ENCODE measurements around the gene DENND2C. TPM values are rescaled to one million over a fixed set of nuclear protein-coding genes. Genes with fewer than 3 reads are reported as not detected.

DENND2C gene
- total RNA-seq, 1 donor from 2014 or later = 0.81 TPM

DNA sequence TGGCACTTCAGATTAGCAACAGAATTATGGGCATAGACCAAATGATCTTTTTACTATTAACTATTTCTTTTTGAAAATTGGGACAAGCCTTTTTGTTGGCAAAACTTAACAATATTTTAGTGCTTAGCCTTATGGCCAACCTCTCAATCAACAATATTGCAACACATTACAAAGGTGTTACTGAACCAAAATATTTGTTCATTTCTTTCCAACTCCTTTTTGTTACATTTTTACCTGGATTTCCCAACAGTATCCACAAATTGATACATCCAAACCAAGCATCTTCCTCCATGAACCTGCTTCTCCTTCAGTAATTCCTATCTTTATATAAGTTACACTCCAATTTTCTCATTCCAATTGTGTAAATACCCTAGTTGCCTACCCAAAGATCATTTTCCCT is 27.0 kb upstream of the DENND2C start:
- H3K4me3 ChIP-seq (ENCODE audit: low read depth, low read length) = no peak overlapping the region
- DNase-seq (ENCODE audit: low read depth) = no peak
- TF ChIP-seq, protein P1, sequence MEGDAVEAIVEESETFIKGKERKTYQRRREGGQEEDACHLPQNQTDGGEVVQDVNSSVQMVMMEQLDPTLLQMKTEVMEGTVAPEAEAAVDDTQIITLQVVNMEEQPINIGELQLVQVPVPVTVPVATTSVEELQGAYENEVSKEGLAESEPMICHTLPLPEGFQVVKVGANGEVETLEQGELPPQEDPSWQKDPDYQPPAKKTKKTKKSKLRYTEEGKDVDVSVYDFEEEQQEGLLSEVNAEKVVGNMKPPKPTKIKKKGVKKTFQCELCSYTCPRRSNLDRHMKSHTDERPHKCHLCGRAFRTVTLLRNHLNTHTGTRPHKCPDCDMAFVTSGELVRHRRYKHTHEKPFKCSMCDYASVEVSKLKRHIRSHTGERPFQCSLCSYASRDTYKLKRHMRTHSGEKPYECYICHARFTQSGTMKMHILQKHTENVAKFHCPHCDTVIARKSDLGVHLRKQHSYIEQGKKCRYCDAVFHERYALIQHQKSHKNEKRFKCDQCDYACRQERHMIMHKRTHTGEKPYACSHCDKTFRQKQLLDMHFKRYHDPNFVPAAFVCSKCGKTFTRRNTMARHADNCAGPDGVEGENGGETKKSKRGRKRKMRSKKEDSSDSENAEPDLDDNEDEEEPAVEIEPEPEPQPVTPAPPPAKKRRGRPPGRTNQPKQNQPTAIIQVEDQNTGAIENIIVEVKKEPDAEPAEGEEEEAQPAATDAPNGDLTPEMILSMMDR (conservative IDR thresholded peaks at IDR 0.05; ENCODE audit: low read depth, low read length) = no peak

DNA sequence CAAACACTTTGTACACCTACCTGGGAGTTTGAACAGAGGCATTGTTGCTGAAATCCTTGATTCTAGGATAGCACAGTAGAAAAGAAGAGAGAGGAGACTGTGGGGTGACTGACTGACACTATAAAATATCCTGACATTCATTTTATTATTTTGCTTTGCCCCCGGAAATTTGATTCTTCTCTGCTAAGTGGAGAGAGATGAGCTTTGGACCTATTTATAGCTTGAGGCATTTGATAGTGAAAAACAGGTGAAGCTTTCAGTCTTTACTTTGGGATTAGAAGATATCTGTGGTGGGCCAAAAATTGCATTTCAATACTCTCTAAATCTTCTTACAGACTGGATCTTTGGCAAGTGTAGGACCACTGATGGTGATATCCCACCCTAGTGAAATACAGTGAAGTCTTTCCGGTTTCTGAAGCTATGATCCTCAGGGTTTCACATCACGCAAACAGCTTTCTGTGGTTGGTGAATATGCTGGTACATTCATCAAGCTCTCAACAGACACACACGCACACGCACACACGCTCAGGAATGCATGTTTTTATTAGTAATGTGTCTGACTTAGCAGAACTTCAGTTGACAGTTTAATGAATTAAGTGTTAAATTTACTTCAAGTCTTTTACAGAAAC is 25.7 kb upstream of the DENND2C start, which contains the start of gene AMPD1:
TSS of gene AMPD1 (minus strand) at position 117 of the 629 bp plus-strand sequence. CDS start at position 42, 75 bp downstream.
- H3K4me3 ChIP-seq (ENCODE audit: low read depth, low read length) = no peak within 1 kb of the TSS
- no peak for DNase-seq (ENCODE audit: low read depth)
- TF ChIP-seq, protein P1 (conservative IDR thresholded peaks at IDR 0.05; ENCODE audit: low read depth, low read length) = no peak

DNA sequence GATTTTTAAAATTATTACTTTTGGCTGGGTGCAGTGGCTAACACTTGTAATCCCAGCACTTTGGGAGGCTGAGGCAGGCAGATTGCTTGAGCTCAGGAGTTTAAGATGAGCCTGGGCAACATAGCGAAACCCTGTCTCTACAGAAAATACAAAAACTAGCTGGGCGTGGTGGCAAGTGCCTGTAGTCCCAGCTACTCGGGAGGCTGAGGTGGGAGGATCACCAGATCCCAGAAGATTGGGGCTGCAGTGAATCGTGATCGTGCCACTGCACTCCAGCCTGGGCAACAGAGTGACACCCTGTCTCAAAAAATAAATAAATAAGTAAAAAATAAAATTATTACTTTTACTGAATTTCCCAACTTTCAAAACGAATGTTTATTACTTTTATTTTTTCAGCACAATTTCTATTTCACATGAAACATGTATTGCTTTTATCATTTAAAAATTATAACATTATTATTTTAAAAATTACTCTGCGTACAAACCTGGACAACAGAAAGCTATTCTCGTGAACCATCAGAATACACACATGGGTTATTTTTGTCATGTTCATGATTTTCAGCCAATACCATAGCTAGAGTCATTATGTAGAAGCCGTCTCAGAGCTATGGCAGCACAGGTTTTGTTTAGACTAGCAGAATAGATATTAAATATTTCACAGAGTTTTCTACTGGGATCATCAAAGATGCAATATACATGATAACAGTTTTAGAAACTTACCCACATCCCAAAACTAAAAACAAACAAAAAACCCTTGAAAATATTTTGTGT is 24.9 kb upstream of the DENND2C start:
- TF ChIP-seq, protein P1 (conservative IDR thresholded peaks at IDR 0.05; ENCODE audit: low read depth, low read length) = no peak
- no peak for DNase-seq (ENCODE audit: low read depth)

DNA sequence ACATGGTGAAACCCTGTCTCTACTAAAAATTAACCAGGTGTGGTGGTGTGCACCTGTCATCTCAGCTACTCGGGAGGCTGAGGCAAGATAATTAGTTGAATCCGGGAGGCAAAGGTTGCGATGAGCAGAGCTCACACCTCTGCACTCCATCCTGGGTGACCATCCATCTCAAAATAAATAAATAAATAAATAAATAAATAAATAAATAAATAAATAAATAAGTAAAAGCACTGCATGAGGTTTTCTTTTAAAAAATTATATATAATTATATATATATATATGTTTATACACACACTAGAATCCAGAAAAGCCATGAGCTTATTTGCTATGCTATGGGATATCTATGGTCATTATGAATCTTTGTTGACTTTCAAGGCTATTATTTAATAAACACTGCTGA is 23.1 kb upstream of the DENND2C start:
- TF ChIP-seq, protein P1 (conservative IDR thresholded peaks at IDR 0.05; ENCODE audit: low read depth, low read length) = no peak
- no peak for DNase-seq (ENCODE audit: low read depth)
- H3K4me3 ChIP-seq (ENCODE audit: low read depth, low read length) = no peak overlapping the region

More for the DNA sequence above, 24.9 kb upstream of the DENND2C start:
- H3K4me3 ChIP-seq (ENCODE audit: low read depth, low read length) = no peak overlapping the region

DNA sequence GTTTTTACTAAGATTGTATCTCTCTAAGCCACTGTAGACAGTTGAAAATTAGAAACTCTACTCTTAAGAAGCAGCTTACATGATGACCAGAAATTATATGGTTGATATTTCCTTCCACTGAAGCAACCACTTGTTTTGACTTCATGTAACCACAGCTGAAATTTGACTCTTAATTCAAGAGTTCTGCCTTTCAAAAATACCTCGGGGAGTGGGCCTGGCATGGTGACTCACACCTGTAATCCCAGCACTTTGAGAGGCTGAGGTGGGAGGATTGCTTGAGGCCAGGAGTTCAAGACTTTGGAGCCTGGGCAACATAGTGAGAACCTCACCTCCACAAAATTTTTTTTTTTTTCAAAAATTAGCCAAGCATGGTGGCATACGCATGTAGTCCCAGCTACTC is 21.2 kb upstream of the DENND2C start:
- TF ChIP-seq, protein P1 (conservative IDR thresholded peaks at IDR 0.05; ENCODE audit: low read depth, low read length) = no peak
- no peak overlapping the region for H3K4me3 ChIP-seq (ENCODE audit: low read depth, low read length)
- DNase-seq (ENCODE audit: low read depth) = no peak

DNA sequence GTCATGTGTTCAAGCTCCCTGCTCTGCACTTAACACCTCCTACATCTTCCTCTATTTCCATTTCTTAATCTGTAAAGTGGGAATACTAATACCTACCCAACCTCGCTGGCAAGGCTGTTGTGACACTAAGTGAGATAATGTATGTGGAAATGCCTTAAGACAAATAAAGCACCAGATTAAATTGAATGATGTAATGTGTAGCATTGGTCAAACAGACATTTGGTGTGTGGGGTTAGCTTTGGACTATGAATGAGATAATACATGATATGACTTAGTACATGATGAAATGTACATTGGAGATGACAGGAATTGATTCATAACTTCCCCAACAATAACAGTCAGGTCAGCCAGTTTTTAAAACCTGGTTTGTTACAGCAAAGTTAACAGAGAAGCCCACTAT is 20.3 kb upstream of the DENND2C start:
- TF ChIP-seq, protein P1 (conservative IDR thresholded peaks at IDR 0.05; ENCODE audit: low read depth, low read length) = no peak
- no peak for DNase-seq (ENCODE audit: low read depth)
- H3K4me3 ChIP-seq (ENCODE audit: low read depth, low read length) = no peak overlapping the region
